Fibroblast of gingiva (primary cell): ENCODE measurements around the gene RESF1.
"Not testable (repeated sequence)": the region's sequence is repeated elsewhere in the genome, so short reads cannot be mapped to it uniquely, and the experiment has no call there.

Source experiments
- DNase-seq: peaks from one replicate; pipeline ENCODE4 v3.0.0-alpha.2; 2011; ENCODE audit warnings: low read depth

Gene RESF1

GRCh38 chr12:31959161-31959700 is at the start of gene RESF1:
Gene RESF1 (plus strand): TSS chr12:31959415. CDS start chr12:31980956, 21,541 bp downstream.
- DNase-seq: peak; percentile 86

GRCh38 chr12:31914927-31915326 is 44.3 kb upstream of the RESF1 start:
- DNase-seq: no peak

GRCh38 chr12:31915446-31915845 is 43.8 kb upstream of the RESF1 start:
- no peak for DNase-seq

- DNase-seq: no peak
Measured at GRCh38 chr12:31922341-31923062, 36.7 kb upstream of the RESF1 start.

- DNase-seq: no peak
Measured at GRCh38 chr12:31923063-31923412, 36.2 kb upstream of the RESF1 start.

- no peak for DNase-seq
Measured at GRCh38 chr12:31928246-31929026, 30.8 kb upstream of the RESF1 start.

GRCh38 chr12:31929027-31929526 is 30.1 kb upstream of the RESF1 start:
- DNase-seq: no peak

- DNase-seq: no peak
Measured at GRCh38 chr12:31931796-31932715, 27.2 kb upstream of the RESF1 start.

- no peak for DNase-seq
Measured at GRCh38 chr12:31944299-31944698, 14.9 kb upstream of the RESF1 start.

GRCh38 chr12:31947971-31948370 is 11.2 kb upstream of the RESF1 start:
- DNase-seq: no peak

GRCh38 chr12:31948697-31949359 is 10.4 kb upstream of the RESF1 start:
- not testable (repeated sequence) for DNase-seq

- DNase-seq: no peak
Measured at GRCh38 chr12:31950088-31950487, 9.1 kb upstream of the RESF1 start.

- DNase-seq: no peak
Measured at GRCh38 chr12:31950492-31950891, 8.7 kb upstream of the RESF1 start.

GRCh38 chr12:31951008-31951407 is 8.2 kb upstream of the RESF1 start:
- no peak for DNase-seq

- DNase-seq: no peak
Measured at GRCh38 chr12:31951939-31952338, 7.3 kb upstream of the RESF1 start.

GRCh38 chr12:31952418-31952817 is 6.8 kb upstream of the RESF1 start:
- DNase-seq: no peak

- no peak for DNase-seq
Measured at GRCh38 chr12:31954925-31955858, 4.0 kb upstream of the RESF1 start.

GRCh38 chr12:31958569-31959160 is 550 bp upstream of the RESF1 start:
- no peak for DNase-seq

- peak; percentile 62 for DNase-seq
Measured at GRCh38 chr12:31959701-31960391, 631 bp downstream of the RESF1 start.
